ENCODE results near the gene EYA2.

EYA2 gene

DNA sequence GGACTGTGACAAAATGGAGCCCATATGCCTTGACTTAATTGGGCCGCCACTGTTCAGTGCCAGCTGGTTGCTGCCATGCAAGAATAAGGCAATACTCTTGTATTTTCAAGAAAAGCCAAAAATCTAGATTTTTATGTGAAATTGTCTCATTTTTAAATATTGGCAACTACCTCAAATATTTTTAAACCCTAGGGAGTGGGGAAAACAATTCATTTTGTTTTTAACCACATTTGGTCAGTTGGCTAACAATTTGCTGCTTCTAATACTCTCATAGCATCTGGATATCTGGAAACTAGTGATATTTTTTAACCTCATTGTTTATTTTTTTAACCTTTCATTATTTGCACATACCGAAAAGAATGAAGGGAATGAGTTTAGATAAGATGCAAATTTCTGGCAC, 91.0 kb downstream of the EYA2 start:
- DNase-seq (ENCODE audit: insufficient read length, low spot score): no peak
- TF ChIP-seq, protein P1, sequence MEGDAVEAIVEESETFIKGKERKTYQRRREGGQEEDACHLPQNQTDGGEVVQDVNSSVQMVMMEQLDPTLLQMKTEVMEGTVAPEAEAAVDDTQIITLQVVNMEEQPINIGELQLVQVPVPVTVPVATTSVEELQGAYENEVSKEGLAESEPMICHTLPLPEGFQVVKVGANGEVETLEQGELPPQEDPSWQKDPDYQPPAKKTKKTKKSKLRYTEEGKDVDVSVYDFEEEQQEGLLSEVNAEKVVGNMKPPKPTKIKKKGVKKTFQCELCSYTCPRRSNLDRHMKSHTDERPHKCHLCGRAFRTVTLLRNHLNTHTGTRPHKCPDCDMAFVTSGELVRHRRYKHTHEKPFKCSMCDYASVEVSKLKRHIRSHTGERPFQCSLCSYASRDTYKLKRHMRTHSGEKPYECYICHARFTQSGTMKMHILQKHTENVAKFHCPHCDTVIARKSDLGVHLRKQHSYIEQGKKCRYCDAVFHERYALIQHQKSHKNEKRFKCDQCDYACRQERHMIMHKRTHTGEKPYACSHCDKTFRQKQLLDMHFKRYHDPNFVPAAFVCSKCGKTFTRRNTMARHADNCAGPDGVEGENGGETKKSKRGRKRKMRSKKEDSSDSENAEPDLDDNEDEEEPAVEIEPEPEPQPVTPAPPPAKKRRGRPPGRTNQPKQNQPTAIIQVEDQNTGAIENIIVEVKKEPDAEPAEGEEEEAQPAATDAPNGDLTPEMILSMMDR (IDR thresholded peaks at IDR 0.05; ENCODE audit: insufficient read depth, missing control alignments): no peak
- FAIRE-seq: no peak

DNA sequence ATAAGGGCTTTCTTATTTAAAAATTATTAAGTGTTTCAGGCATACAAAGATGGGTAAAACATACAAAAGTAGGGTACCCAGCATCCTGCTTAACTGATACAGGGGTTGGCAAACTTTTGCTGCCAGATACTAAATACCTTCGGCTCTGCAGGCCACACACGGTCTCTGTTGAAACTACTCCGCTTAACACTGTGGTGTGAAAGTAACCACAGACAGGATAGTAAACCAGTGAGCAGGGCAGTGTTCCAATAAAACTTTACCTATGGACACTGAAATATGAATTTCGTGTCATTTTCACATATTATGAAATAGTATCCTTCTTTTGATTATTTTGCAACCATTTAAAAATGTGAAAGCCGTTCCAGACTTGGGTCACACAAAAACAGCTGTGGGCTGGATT, 92.4 kb downstream of the EYA2 start:
- no peak for DNase-seq (ENCODE audit: insufficient read length, low spot score)
- TF ChIP-seq, protein P1 (IDR thresholded peaks at IDR 0.05; ENCODE audit: insufficient read depth, missing control alignments): no peak
- no peak for FAIRE-seq

DNA sequence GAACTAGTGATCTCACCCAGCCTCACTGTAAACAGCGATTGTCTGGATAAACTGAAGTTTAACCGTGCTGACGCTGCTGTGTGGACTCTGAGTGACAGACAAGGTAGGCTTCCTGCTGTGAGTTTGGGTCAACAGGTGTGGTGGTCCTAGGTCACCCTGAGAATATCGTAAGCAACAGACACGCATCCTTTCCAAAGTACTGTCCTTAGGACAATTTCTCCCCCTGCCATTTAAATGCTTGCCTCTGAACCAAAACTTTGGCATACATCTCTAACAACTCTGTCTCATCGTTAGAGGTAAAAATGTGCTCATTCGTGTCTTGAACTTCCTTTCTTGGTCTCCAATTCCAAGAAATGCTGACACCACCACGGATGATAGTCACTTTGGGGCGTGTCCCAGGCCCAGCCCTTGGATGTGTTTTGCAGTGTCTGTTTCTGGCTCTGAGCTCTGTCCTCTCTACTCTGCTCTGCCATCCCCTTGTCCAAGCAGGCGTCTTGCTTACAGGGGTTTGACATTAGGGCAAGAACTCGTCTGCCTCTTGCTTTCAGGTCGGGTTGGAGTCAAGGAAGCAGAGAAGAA, 95.5 kb downstream of the EYA2 start:
- TF ChIP-seq, protein P1 (IDR thresholded peaks at IDR 0.05; ENCODE audit: insufficient read depth, missing control alignments): no peak
- no peak for FAIRE-seq
- DNase-seq (ENCODE audit: insufficient read length, low spot score): no peak

DNA sequence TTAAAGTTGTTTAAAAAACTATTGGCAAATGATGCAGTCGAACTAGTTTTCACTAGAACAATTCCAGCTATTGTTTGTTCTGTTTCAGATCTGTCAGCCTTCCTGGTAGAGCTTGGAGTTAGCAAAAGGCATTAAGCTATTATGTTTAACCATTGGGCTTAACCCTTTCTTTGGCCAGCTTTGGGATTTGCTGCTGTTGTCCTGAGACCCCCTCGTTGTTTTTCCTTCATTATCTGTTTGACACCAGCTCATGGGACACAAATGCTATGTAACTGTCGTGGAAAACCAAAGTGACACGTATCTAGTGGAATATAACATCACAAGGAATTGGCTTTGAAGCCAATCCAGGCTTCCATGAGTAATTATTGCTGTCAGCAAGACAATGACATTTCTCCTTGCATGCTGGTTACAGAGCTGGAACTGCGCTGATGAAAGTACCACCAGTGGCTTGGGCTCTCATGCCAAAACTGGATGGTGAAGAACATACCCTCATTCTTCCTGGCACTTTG, 96.0 kb downstream of the EYA2 start:
- FAIRE-seq: no peak
- TF ChIP-seq, protein P1 (IDR thresholded peaks at IDR 0.05; ENCODE audit: insufficient read depth, missing control alignments): no peak
- no peak for DNase-seq (ENCODE audit: insufficient read length, low spot score)

DNA sequence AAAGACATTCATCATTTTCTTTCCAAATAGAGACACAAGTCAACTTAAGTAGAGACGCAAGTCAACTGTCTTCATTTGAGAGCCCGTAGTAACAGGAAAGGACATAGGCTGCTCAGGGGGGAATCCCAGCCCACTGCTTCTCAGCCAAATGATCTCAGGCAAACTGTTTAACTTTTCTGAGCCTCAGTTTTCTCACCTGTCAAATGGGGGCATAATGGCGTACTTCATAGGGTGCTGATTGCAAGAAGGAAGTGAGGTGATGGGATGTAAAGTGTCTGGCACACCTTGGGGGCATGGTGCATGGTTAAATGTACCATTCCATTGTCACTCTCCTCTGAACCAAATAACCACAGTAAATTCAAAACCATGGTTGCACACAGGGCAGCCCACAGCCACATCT, 96.5 kb downstream of the EYA2 start:
- TF ChIP-seq, protein P1 (IDR thresholded peaks at IDR 0.05; ENCODE audit: insufficient read depth, missing control alignments): no peak
- no peak for FAIRE-seq
- no peak for DNase-seq (ENCODE audit: insufficient read length, low spot score)

DNA sequence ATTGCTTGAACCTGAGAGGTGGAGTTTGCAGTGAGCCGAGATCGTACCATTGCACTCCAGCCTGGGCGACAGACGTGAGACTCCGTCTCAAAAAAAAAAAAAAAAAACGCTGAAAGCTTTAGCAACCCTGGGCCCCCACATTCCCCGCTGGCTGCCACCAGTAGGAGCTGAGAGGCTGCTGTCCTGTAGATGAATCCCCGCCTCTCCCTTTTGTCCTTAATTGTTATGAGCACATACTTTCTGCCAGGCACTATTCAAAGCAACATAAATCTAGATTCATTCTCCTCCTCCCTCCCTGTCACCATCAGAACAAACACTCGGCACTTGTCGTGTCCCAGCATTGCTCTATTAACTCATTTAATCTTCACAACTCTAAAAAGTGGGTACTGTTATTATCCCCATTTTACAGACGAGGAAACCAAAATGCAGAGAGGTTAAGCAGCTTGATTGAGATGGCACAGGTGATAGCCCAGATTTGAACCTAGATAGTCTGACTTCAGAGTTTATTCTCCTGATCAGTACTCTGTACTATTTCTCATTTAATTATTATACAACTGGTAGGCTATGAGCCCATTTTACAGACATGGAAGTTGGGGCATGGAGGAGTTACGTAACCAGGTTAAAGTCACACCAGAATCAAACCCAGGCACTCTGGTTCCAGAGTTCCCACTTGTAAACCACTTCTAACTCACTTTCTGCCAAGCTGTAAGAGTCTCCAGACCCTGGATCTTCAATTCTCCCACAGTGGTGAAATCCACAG, 97.4 kb downstream of the EYA2 start:
- DNase-seq (ENCODE audit: insufficient read length, low spot score) (no peak), FAIRE-seq (no peak)

More for the DNA sequence above, 97.4 kb downstream of the EYA2 start:
- TF ChIP-seq, protein P1 (IDR thresholded peaks at IDR 0.05; ENCODE audit: insufficient read depth, missing control alignments): no peak
